GM18499 (cell line): Measurements from ENCODE around the gene XPNPEP3.

Experiments used
- ATAC-seq: cut with Tn5 transposase; IDR thresholded peaks from one replicate; pipeline ENCODE4 v1.9.1; 2021; ENCODE audit warnings: moderate number of reproducible peaks; ENCODE audit not compliant: insufficient read depth, unreplicated experiment

The XPNPEP3 gene

DNA sequence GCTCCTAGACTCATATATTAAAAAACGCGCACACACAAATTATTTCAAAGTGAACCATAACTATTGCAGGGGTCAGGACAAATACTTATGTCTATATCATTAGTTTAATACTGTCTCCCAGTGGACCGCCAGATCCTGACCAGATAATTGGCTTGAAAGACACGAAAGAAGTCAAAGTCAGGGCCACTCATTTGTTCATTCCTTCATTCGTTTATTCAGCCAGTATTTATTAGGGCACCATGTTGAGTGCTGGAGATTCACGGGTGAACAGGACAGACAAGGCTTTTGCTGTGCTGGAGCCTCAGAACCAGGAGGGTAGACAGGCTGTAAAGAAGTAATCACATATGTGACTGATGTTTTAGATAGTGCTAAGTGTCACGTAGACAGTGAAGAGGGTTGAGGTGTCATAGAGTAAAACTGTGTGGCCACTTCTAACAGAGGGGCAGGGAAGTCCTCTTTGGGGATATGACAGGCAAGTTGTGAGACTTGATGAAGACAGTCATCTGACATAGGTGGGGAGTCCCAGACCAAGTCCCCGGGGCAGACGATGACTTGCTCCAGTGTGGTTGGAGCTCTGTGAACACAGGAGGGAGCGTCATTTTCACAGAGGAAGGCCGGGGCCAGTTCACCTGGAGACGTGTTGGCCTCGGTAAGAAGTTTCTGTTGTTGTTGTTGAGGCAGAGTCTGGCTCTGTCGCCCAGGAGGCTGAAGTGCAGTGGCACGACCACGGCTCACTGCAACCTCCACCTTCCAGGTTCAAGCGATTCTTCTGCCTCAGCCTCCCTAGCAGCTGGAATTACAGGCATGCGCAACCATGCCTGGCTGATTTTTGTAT is 120.1 kb downstream of the XPNPEP3 start:
- no peak for ATAC-seq

- no peak for ATAC-seq
These were observed 122.2 kb downstream of the XPNPEP3 start for GRCh38 chr22:40979198-40979597.

DNA sequence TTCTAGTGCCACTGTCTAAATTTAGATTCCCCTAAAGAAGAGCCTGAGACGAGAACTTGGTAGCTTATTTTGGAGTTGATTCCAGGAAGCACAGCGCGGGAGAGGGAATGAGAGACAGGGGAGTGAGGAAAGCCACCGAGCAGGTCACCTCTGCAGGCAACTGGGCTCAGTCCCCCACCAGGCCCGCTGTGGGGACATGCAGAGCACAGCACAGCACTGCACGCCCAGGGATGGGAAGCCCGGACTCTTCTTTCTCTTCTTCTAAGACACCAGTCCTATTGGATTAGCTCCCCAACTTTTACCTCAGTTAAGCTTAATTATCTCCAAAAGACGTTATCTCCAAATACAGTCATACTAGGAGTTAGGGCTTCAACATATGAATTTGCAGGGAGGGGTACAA is 122.9 kb downstream of the XPNPEP3 start:
- ATAC-seq = no peak
